SK-N-SH (cell line): Measurements from ENCODE around the gene PLEKHA8. TPM values are rescaled to one million over a fixed set of nuclear protein-coding genes. Genes with fewer than 3 reads are reported as not detected.

Experiments
- CTCF ChIA-PET: fragments of 300-600, 350-600 bp; formaldehyde crosslinking; extraction: SDS; loops from one replicate; lab custom pipeline; 2021; lab: Yijun Ruan, JAX
- POLR2A ChIA-PET: fragments of 350-600 bp; sonication (Branson Sonifier 250); formaldehyde crosslinking; extraction: SDS; loops from one replicate; lab custom pipeline; 2020; ENCODE audit warnings: antibody characterized with exemption, inconsistent platforms; lab: Yijun Ruan, JAX
- DNase-seq: peaks from one replicate; pipeline ENCODE4 v3.0.0; 2012
- H2AFZ ChIP-seq: fragments of 200-600 bp; sonication (generic); 2 replicates; pipeline ENCODE4 v1.8.1; 2016; ENCODE audit warnings: antibody characterized with exemption, mild to moderate bottlenecking, low read depth
- H3F3A ChIP-seq: fragments of 200-600 bp; sonication (generic); replicated peaks from 2 replicates; pipeline ENCODE3; 2016; ENCODE audit warnings: antibody characterized with exemption, mild to moderate bottlenecking; ENCODE audit not compliant: insufficient read depth
- H3K27ac ChIP-seq, 2 experiments: fragments of 200-500 bp in 1 of 2; fragments of 200-600 bp in 1 of 2; sonication (Bioruptor generic) in 1 of 2; sonication (generic), shearing (Covaris generic) in 1 of 2; 2 replicates each; pipeline versions ENCODE4 v1.5.1 to v1.6.1; 2014 to 2016; ENCODE audit warnings: low read depth in 2 of 2, inconsistent platforms in 1 of 2, low read length in 1 of 2, mild to moderate bottlenecking in 1 of 2, mixed read lengths in 1 of 2
- H3K27me3 ChIP-seq: fragments of 200-600 bp; sonication (generic), shearing (Covaris generic); 2 replicates; pipeline ENCODE4 v1.6.1; 2016; ENCODE audit warnings: mixed run types; ENCODE audit not compliant: insufficient read depth
- H3K36me3 ChIP-seq, 2 experiments: fragments of 200-500 bp in 1 of 2; fragments of 200-600 bp in 1 of 2; sonication (Bioruptor generic) in 1 of 2; sonication (generic) in 1 of 2; replicated peaks in 1 of 2; 2 replicates each; pipeline versions ENCODE3 to v1.5.1; 2014 to 2016; ENCODE audit warnings: low read length in 1 of 2, mild to moderate bottlenecking in 1 of 2; ENCODE audit not compliant: insufficient read depth in 2 of 2, control insufficient read depth in 1 of 2
- H3K4me1 ChIP-seq, 2 experiments: fragments of 200-500 bp in 1 of 2; fragments of 200-600 bp in 1 of 2; sonication (Bioruptor generic) in 1 of 2; sonication (generic), shearing (Covaris generic) in 1 of 2; 2 replicates each; pipeline versions ENCODE4 v1.5.1 to v1.6.1; 2014 to 2016; ENCODE audit warnings: low read depth in 1 of 2, low read length in 1 of 2, mixed run types in 1 of 2; ENCODE audit not compliant: insufficient read depth in 2 of 2, control insufficient read depth in 1 of 2
- H3K4me2 ChIP-seq: fragments of 200-600 bp; sonication (generic), shearing (Covaris generic); 2 replicates; pipeline ENCODE4 v1.6.1; 2017; ENCODE audit warnings: mixed run types
- H3K4me3 ChIP-seq, 2 experiments: fragments of 200-500 bp in 1 of 2; fragments of 200-600 bp in 1 of 2; sonication (Bioruptor generic) in 1 of 2; sonication (generic), shearing (Covaris generic) in 1 of 2; 2 replicates each; pipeline versions ENCODE4 v1.5.1 to v1.8.1; 2014 to 2016; ENCODE audit warnings: low read depth in 2 of 2, inconsistent platforms in 1 of 2, low read length in 1 of 2, mild to moderate bottlenecking in 1 of 2, mixed read lengths in 1 of 2, moderate library complexity in 1 of 2
- H3K79me2 ChIP-seq: fragments of 200-600 bp; sonication (generic); 2 replicates; pipeline ENCODE4 v1.8.1; 2017; ENCODE audit warnings: mild to moderate bottlenecking; ENCODE audit not compliant: insufficient read depth
- H3K9ac ChIP-seq: fragments of 200-600 bp; sonication (generic); 2 replicates; pipeline ENCODE4 v1.6.1; 2017; ENCODE audit warnings: mixed run types
- H3K9me2 ChIP-seq: fragments of 200-600 bp; sonication (generic); 2 replicates; pipeline ENCODE4 v1.6.1; 2017; ENCODE audit warnings: mixed run types
- H3K9me3 ChIP-seq: fragments of 200-600 bp; sonication (generic); 2 replicates; pipeline ENCODE4 v1.6.1; 2017; ENCODE audit warnings: mixed run types, mild to moderate bottlenecking, moderate library complexity
- H4K20me1 ChIP-seq: fragments of 200-600 bp; sonication (generic); 2 replicates; pipeline ENCODE4 v1.6.1; 2017; ENCODE audit warnings: mild to moderate bottlenecking, mixed run types; ENCODE audit not compliant: insufficient read depth
- ELF1 ChIP-seq: IDR thresholded peaks from 2 replicates; pipeline ENCODE4 v1.4.0; 2012
- EP300 ChIP-seq, 2 experiments: IDR thresholded peaks; 2 replicates each; pipeline versions ENCODE4 v1.4.0 to v1.6.1; 2012; ENCODE audit warnings: borderline replicate concordance in 1 of 2, low read depth in 1 of 2, low read length in 1 of 2
- EZH2phosphoT487 ChIP-seq: fragments of 200-600 bp; sonication (generic); IDR thresholded peaks from 2 replicates; pipeline ENCODE4 v1.6.1; 2017; ENCODE audit warnings: low read depth, mixed run types, mild to moderate bottlenecking, antibody characterized with exemption, moderate library complexity, borderline replicate concordance
- FOSL2 ChIP-seq: IDR thresholded peaks from 2 replicates; pipeline ENCODE4 v1.4.0; 2012; ENCODE audit warnings: low read depth, mild to moderate bottlenecking, moderate library complexity, borderline replicate concordance
- MAX ChIP-seq: IDR thresholded peaks from 2 replicates; pipeline ENCODE4 v1.4.0; 2012; ENCODE audit warnings: low read depth
- MXI1 ChIP-seq: IDR thresholded peaks from 2 replicates; pipeline ENCODE4 v1.6.1; 2012; ENCODE audit warnings: mild to moderate bottlenecking, low read depth, low read length, improper control_type of control experiment
- RAD21 ChIP-seq: IDR thresholded peaks from 2 replicates; pipeline ENCODE4 v1.6.1; 2012; ENCODE audit warnings: mild to moderate bottlenecking, low read length
- RXRA ChIP-seq: IDR thresholded peaks from 2 replicates; pipeline ENCODE4 v1.4.0; 2012; ENCODE audit warnings: low read depth, mild to moderate bottlenecking, borderline replicate concordance
- SIN3A ChIP-seq: IDR thresholded peaks from 2 replicates; pipeline ENCODE4 v1.6.1; 2012; ENCODE audit warnings: low read depth, mild to moderate bottlenecking, low read length, moderate library complexity, borderline replicate concordance
- TAF1 ChIP-seq: IDR thresholded peaks from 2 replicates; pipeline ENCODE4 v1.6.1; 2012; ENCODE audit warnings: low read depth, mild to moderate bottlenecking, low read length, moderate library complexity, borderline replicate concordance
- TEAD4 ChIP-seq: IDR thresholded peaks from 2 replicates; pipeline ENCODE4 v1.4.0; 2012; ENCODE audit warnings: mild to moderate bottlenecking, borderline replicate concordance; ENCODE audit not compliant: insufficient read depth
- YY1 ChIP-seq: IDR thresholded peaks from 2 replicates; pipeline ENCODE4 v1.4.0; 2012; ENCODE audit warnings: low read depth, mild to moderate bottlenecking
- ZBTB33 ChIP-seq: IDR thresholded peaks from 2 replicates; pipeline ENCODE4 v1.4.0; 2012; ENCODE audit warnings: low read depth, borderline replicate concordance
- WGBS: methylation state at CpG from one replicate; pipeline ENCODE4 v1.1.6; 2017; ENCODE audit warnings: low lambda C conversion rate; 5-methylcytosine and 5-hydroxymethylcytosine counted together
- polyA plus RNA-seq, 3 experiments: library from polyadenylated mRNA; depleted of rRNA; stranded (reverse); fragments of >200 nt; gene quantifications; 2 replicates each; pipeline ENCODE4 v1.2.3, GENCODE V29; 2012
- TF ChIP-seq, protein P1 (sequence below): fragments of 150-350 bp; IDR thresholded peaks from 2 replicates; pipeline ENCODE4 v1.6.1; 2017; ENCODE audit warnings: antibody characterized with exemption, low read length, low read depth, borderline replicate concordance

The PLEKHA8 gene
- polyA plus RNA-seq, 1 of the 3 experiments (the other 2 are of a cell fraction) = 4.9 TPM

- Histone ChIP-seq H4K20me1 (no peaks in the 10 kb centered on the region), H2AFZ (no peak overlapping the region), H3K9ac (no peak overlapping the region), H3K27ac (no peak overlapping the region), H3K9me3 (no peaks in the 10 kb centered on the region), H3K4me3 (no peak overlapping the region), H3K79me2 (no peaks in the 10 kb centered on the region), H3K9me2 (no peaks in the 10 kb centered on the region), H3F3A (no peaks in the 10 kb centered on the region), H3K27me3 (no peaks in the 10 kb centered on the region), H3K36me3 (peaks cover 0 to 4% of the 10 kb centered on the region in 2 experiments), H3K4me1 (no peaks in the 10 kb centered on the region; a peak in 1 of 4 replicates), H3K4me2 (no peak overlapping the region)
- DNase-seq = no peak
- TF ChIP-seq ZBTB33 (no peak), RAD21 (no peak), EZH2phosphoT487 (no peak), TAF1 (no peak), ELF1 (no peak), EP300 (IDR thresholded peaks at IDR 0.05; ENCODE audit: borderline replicate concordance in 1 of 2, low read depth in 1 of 2, low read length in 1 of 2) (no peak), FOSL2 (no peak)
- POLR2A ChIA-PET = no interaction called here
- CTCF ChIA-PET = interaction anchor here (0.9 to 1.8 kb wide), 3 partner anchors 7 to 59 kb away, joined by 3 to 10 read pairs (median 4); no protein-coding TSS in a partner anchor
- 94% methylated on average over 6 of the region's 6 CpGs for WGBS
Measured at GRCh38 chr7:30003098-30003497, 25.1 kb upstream of the PLEKHA8 start.

DNA sequence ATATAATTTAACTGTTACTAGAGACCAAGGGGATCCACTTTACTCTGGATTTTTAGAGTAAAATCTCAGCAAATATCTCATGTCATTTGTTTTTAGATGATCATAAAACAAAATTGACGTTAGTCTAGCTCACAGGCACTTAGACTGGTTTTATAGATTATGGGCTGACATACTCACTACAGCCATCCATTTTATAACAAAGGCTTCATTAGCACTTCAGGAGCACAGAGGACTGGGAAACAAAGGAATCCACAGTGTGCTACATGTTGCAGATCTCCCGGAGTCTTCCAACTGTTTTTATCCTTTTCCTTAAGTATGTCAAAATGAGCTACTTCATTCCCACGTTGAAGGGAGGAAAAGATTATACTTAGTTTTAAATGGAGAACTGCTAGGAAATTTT lies 22.7 kb upstream of the PLEKHA8 start:
- Histone ChIP-seq H3K9ac (no peak overlapping the region), H3K9me2 (no peaks in the 10 kb centered on the region), H3F3A (no peaks in the 10 kb centered on the region), H4K20me1 (no peaks in the 10 kb centered on the region), H3K36me3 (no peaks in the 10 kb centered on the region), H3K79me2 (no peaks in the 10 kb centered on the region), H3K4me3 (no peak overlapping the region), H3K9me3 (no peaks in the 10 kb centered on the region), H3K4me2 (no peak overlapping the region), H3K27me3 (no peaks in the 10 kb centered on the region), H3K27ac (no peak overlapping the region), H2AFZ (no peak overlapping the region), H3K4me1 (no peaks in the 10 kb centered on the region; a peak in 1 of 4 replicates)
- ChIA-PET POLR2A (interaction anchor here (0.6 kb wide), 2 partner anchors 24 to 575 kb away, joined by 3 to 4 read pairs; no protein-coding TSS in a partner anchor), CTCF (interaction anchor here (0.6 to 1.2 kb wide), 3 partner anchors 12 to 589 kb away, joined by 3 read pairs; no protein-coding TSS in a partner anchor)
- WGBS = 84% methylated on average over 3 of the region's 3 CpGs
- no peak for DNase-seq
- TF ChIP-seq RXRA (no peak), EP300 (IDR thresholded peaks at IDR 0.05; ENCODE audit: borderline replicate concordance in 1 of 2, low read depth in 1 of 2, low read length in 1 of 2) (no peak), MAX (no peak), YY1 (no peak), TAF1 (no peak), TEAD4 (no peak), MXI1 (no peak), FOSL2 (no peak), SIN3A (no peak)
- TF ChIP-seq, protein P1, sequence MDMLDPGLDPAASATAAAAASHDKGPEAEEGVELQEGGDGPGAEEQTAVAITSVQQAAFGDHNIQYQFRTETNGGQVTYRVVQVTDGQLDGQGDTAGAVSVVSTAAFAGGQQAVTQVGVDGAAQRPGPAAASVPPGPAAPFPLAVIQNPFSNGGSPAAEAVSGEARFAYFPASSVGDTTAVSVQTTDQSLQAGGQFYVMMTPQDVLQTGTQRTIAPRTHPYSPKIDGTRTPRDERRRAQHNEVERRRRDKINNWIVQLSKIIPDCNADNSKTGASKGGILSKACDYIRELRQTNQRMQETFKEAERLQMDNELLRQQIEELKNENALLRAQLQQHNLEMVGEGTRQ = no peak
